GM20000 (cell line): ENCODE data around the gene SOHLH1.

Source experiments
- DNase-seq: peaks from one replicate; pipeline ENCODE4 v3.0.0; 2012; ENCODE audit warnings: low spot score
- CTCF ChIP-seq: IDR thresholded peaks from 2 replicates; pipeline ENCODE4 v1.5.1; 2012; ENCODE audit warnings: mild to moderate bottlenecking, control low read depth; ENCODE audit errors: extremely low read depth, missing control alignments

The SOHLH1 gene

GRCh38 chr9:135707252-135708138, 8.2 kb upstream of the SOHLH1 start:
- TF ChIP-seq CTCF = no peak
- DNase-seq = no peak

- no peak for TF ChIP-seq CTCF
- DNase-seq = no peak
Observed at GRCh38 chr9:135706288-135706687, 7.0 kb upstream of the SOHLH1 start.

GRCh38 chr9:135705376-135705775, 6.1 kb upstream of the SOHLH1 start:
- TF ChIP-seq CTCF = no peak
- no peak for DNase-seq

GRCh38 chr9:135704483-135704882, 5.2 kb upstream of the SOHLH1 start:
- TF ChIP-seq CTCF = no peak
- no peak for DNase-seq

GRCh38 chr9:135703726-135704125, 4.4 kb upstream of the SOHLH1 start:
- no peak for TF ChIP-seq CTCF
- DNase-seq = no peak

GRCh38 chr9:135701959-135702721, 2.9 kb upstream of the SOHLH1 start, which contains the start of gene KCNT1:
Gene KCNT1, plus strand, starts transcription at chr9:135702185. Its CDS starts 74 bp downstream, at chr9:135702259.
- peak; percentile 95 for DNase-seq
- peak; percentile 92 for TF ChIP-seq CTCF
